CD1c-positive myeloid dendritic cell (primary cell): ENCODE measurements around the gene LST1.

ENCODE experiments used
- DNase-seq: peaks from one replicate; pipeline ENCODE4 v3.0.0-alpha.2; 2016; ENCODE audit errors: extremely low spot score

LST1 gene

GRCh38 chr6:31619805-31620585 is 33.9 kb downstream of the LST1 start:
- DNase-seq = peak; percentile 99

GRCh38 chr6:31620586-31621319 is 34.7 kb downstream of the LST1 start, which contains the start of gene PRRC2A:
Gene PRRC2A, plus strand, starts transcription at chr6:31620715. Its CDS starts 2,075 bp downstream, at chr6:31622790.
- DNase-seq = no peak

GRCh38 chr6:31621320-31621939 is 35.4 kb downstream of the LST1 start:
- DNase-seq = no peak

GRCh38 chr6:31621991-31622390 is 35.9 kb downstream of the LST1 start:
- DNase-seq = no peak

- DNase-seq = peak; percentile 53
Observed at GRCh38 chr6:31622684-31623091, 36.6 kb downstream of the LST1 start.

GRCh38 chr6:31624070-31624469 is 38.0 kb downstream of the LST1 start:
- no peak for DNase-seq

- DNase-seq = no peak
Observed at GRCh38 chr6:31626952-31627351, 40.9 kb downstream of the LST1 start.

GRCh38 chr6:31627690-31628287 is 41.7 kb downstream of the LST1 start:
- DNase-seq = no peak

GRCh38 chr6:31629014-31629413 is 42.9 kb downstream of the LST1 start:
- no peak for DNase-seq

- no peak for DNase-seq
Observed at GRCh38 chr6:31630177-31630934, 44.3 kb downstream of the LST1 start.

- DNase-seq = no peak
Observed at GRCh38 chr6:31631209-31631608, 45.1 kb downstream of the LST1 start.

- no peak for DNase-seq
Observed at GRCh38 chr6:31631681-31632278, 45.7 kb downstream of the LST1 start.

- no peak for DNase-seq
Observed at GRCh38 chr6:31632279-31632946, 46.3 kb downstream of the LST1 start.

GRCh38 chr6:31633447-31633846 is 47.4 kb downstream of the LST1 start:
- DNase-seq = no peak

GRCh38 chr6:31634131-31634530 is 48.1 kb downstream of the LST1 start:
- no peak for DNase-seq

- DNase-seq = no peak
Observed at GRCh38 chr6:31634969-31635575, 49.0 kb downstream of the LST1 start.

- no peak for DNase-seq
Observed at GRCh38 chr6:31636698-31637596, 50.9 kb downstream of the LST1 start.
